Fibroblast of pulmonary artery (primary cell): ENCODE results near the gene HOXA9.

Experiments used
- DNase-seq: peaks from one replicate; pipeline ENCODE4 v3.0.0-alpha.2; 2010; ENCODE audit warnings: low read depth
- H3K4me3 ChIP-seq: replicated peaks from 2 replicates; pipeline ENCODE4 v1.5.1; 2011; ENCODE audit warnings: low read depth, mild to moderate bottlenecking, control low read depth, low read length, moderate library complexity
- CTCF ChIP-seq: IDR thresholded peaks from 2 replicates; pipeline ENCODE4 v1.5.1; 2011; ENCODE audit warnings: mild to moderate bottlenecking, control low read depth, low read length, inconsistent platforms; ENCODE audit errors: missing control alignments

The HOXA9 gene

GRCh38 chr7:27118580-27118979, 46.8 kb downstream of the HOXA9 start:
- no peak for DNase-seq
- TF ChIP-seq CTCF = no peak
- H3K4me3 ChIP-seq = no peak overlapping the region

- no peak for TF ChIP-seq CTCF
- DNase-seq = peak; percentile 47
- H3K4me3 ChIP-seq = peak overlapping the region; percentile 41
Measured at GRCh38 chr7:27117887-27118491, 47.3 kb downstream of the HOXA9 start.

DNA sequence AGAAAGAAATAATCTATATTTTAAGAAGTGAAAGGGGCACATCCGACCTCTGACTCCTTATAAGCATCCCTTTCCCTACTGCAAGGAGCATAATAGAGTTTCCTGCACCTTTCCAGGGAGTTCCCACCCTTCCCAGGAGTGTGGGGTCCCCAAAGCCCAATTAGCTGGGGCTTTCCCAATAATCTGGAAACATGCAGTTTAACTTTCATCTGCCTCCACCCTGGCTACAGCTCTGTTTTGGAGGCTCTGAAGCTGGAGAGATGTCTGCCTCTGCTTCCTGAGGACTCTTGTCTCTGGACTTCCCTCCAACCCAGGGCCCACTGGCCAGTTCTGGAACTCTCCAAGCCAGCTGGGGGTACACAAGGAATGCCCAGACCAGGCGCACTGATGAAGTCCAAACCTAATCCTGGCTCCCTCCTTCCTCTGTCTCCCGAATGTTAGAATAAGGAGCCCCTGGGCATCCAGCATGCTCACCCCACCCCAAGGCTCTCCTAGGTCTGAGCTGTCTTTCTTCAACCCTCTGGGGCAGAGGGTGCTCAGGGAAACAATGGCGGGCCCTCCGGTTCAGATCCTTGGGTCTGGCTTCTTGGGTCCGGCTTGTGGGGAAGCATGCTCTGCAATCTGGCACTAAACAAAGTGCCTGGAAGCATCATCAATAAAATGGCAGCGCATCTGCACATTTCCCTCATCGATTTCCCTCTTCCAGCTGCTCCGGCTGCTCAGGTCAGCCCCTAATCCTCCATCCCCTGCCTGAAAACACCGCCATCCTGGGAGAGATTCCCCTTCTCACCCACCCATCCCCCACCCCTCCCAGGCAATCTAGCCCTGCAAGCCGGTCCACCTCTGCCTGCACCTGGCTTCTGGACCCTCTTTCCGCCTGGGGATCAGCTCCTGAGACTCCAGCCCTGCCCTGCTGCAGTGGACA, 48.1 kb downstream of the HOXA9 start:
- H3K4me3 ChIP-seq = peak overlapping the region; percentile 41
- no peak for TF ChIP-seq CTCF
- DNase-seq = no peak

DNA sequence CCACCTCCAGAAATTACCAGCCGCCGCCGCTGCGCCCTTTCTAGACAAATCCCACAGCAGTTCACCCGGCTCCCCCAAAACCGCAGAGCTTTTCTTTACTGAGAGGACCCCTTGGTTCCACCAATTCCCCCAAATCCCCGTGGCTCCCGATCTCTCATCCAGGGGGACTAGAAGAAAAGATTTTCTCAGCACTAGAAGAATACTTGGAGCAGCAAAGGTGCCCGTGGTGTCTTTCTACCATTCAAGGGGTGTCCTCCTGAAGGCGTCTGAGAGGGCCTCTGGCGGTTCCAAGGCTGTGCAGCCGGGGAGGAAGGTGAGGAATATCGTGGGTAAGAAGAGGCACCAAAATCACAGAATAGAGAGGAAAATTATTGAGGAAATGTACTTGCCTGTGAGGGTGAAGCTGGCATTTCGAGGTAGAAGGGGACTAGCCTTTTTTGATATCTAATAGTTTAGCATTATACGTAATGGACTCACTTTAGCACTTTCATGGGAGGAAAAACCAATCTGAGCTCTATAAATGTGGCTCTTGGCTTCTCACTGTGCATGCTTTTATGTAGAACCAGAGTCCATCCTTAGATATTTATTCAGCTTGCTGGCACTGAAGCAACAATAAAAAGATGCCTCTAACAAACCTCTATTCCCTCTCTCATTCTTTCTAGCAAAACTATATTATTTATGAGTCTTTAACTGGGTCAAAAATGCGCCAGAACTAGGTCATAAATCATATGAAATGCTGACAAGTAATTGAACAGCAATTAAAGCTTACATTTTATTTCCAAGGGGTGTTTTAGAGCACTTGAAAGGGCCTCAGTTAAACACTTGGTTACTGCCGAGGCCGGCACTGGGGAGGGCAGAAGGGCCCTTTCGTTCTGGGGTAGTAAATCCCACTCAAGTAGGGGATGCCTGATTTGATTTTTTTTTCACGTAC, 49.0 kb downstream of the HOXA9 start:
- peak overlapping the region; percentile 41 for H3K4me3 ChIP-seq
- no peak for DNase-seq
- TF ChIP-seq CTCF = no peak

- peak overlapping the region; percentile 41 for H3K4me3 ChIP-seq
- TF ChIP-seq CTCF = no peak
- DNase-seq = no peak
Measured at GRCh38 chr7:27115221-27116026, 49.9 kb downstream of the HOXA9 start.

DNA sequence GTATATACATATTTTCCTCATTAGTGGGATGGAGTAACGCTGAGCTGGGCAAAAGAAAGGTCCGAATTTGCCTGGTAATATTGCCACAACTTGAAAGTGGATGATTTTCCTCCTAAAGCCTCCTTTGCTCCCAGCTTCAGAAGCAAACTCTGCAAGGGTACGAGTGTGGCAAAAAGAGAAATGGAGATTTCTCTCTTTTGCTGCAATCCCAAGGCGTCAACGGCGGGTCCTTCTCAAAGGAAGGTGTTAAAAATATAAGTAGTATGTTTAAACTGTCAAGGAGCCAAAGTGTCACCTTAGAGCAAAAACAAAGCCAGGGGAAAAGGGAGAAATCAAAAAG, 50.5 kb downstream of the HOXA9 start:
- no peak for TF ChIP-seq CTCF
- peak overlapping the region; percentile 41 for H3K4me3 ChIP-seq
- no peak for DNase-seq
